Activated gamma-delta T cell treated with Interleukin-2 at 50 U/mL for 16 hours (primary cell): ENCODE measurements around the gene ATP2A2.
"Not testable (repeated sequence)": the region's sequence is repeated elsewhere in the genome, so short reads cannot be mapped to it uniquely, and the experiment has no call there.

Source experiments
- DNase-seq: peaks from one replicate; pipeline ENCODE4 v3.0.0-alpha.2; 2020

ATP2A2 gene

DNA sequence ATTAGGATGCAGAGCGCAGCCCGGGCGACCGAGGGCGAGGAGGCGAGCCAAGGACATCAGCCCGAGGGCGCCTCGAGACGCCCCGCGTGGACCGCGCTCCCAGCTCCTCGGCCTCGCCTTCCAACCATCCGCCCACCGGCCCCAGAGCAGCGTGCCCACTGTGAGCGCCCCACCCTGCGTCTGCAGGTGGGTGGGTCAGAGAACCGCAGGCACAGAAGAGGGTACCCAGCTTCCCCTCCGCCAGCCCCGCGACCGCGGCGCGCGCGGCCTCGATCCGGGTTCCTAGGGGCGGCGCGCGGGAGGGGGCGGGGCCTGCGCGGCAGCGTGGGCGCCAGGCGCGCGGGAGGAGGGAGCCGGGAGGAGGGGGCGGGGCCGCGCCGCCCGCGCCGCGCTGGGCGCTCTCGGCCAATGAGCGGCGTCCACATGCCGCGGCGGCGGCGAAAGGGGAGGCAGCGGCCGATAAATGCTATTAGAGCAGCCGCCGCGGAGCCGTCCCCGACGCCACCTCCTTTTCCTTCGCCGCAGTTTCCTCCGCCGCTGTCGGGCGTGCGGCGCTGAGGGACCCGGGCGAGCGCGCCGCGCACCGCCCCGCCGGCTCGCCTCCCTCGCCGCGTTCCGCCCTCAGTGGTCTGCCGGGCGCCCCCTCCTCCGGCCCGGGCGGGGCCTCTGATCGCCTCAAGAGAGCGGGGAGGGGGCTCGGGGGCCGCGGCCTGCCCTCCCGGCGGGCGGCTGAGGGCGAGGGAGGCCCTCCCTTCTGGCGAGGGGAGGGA, at the start of gene ATP2A2:
Gene ATP2A2 (plus strand): TSS at position 469 of the 770 bp plus-strand sequence. CDS start 543 bp downstream, outside the sequence.
- DNase-seq: peak; percentile 87

DNA sequence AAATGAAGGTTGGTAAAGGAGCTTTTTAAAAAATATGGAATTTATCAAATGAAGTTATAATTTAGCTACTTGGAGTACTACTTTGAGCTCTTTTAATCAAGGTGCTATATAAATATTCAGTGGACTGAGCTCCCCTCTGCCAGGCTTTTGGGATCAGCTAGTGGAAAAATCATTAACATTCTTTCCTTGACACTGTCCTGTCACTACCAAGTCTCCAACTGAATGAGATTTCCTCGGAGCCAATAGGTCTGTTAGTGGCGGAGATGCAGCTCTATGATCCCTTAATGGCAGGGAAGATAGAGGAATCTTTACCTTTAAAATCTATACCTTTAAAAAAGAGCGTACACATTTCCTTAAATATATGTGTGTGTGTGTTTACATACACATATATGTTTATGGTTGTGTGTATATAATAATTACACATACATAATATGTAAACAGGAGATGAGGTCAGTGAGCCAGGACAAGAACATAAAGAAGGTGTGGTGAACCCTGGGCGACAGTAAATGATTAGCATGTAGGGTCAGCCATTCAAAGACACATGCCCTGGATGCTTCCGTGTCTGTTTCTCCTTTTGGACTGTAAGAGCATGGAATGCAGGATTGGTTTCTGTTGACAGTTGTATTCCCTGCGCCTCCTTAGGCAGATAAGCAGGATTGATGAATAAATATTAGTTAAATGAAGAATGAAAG, 47.7 kb upstream of the ATP2A2 start:
- no peak for DNase-seq

DNA sequence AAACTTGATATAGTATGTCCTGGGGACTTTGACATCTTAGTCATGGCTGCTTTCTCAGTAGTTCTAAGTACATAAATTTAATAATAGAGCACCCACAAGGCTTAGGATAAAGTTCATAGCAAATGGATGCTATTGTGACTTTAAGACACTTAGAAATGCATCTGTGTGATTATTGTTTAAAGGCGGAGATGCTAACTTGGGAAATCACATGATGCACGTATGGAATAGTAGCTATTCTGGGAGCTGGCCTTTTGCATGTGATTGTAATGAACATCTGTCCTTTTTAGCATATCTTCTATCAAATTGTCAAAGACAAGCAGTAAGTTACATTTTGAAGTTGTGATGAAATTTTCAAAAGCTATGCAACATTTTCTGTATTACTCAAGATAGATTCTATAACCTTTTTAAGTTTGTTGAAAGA, 46.7 kb upstream of the ATP2A2 start:
- no peak for DNase-seq

DNA sequence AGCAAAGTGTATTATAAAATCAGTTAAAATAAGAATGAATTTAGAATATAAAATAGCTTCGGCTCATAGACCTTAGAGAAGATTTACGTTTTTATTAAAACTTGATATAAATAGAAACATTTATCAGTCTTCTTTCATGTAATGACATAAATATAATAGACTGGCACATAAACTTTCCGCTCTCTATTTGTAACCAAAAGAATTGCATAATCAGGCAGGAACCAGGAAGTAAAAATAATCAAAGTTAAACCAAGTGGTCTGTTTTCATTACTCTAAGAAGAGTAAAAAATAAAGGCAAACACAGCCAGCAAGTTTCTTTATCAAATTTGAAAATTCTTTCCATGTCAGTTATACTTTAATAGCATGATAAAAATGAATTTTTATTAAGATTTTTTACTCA, 46.3 kb upstream of the ATP2A2 start:
- no peak for DNase-seq

DNA sequence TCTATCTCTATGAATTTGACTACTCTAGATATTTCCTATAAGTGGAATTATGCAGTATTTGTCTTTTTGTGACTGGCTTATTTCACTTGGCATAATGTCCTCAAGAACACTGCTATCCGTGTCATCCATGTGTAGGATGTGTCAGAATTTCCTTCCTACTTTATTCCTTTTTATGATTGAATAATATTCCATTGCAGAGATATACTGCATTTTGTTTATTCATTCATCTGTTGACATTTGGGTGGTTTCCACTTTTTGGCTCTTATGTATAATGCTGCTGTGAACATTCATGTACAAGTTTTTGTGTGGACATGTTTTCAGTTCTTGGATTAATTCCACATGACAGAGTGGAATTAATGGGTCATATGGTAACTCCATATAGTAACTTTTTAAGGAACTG, 45.7 kb upstream of the ATP2A2 start:
- no peak for DNase-seq

DNA sequence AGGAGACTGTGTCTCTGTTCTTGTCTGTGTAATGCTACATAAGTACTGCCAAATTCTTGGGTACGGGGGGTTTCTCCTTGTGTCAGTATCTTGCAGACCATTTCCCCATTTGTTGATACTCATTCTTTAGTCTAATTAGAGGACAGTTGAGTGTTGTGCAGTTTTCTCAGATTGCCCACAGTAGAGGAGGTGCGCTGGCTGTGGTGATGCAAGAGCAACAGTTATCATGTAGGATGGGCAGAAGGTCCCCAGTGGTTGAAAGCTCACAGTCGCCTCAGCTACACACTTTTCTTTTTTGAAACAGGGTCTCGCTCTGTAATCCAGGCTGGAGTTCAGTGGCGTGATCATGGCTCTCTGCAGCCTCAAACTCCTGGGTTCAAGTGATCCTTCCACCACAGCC, 37.8 kb upstream of the ATP2A2 start:
- no peak for DNase-seq

DNA sequence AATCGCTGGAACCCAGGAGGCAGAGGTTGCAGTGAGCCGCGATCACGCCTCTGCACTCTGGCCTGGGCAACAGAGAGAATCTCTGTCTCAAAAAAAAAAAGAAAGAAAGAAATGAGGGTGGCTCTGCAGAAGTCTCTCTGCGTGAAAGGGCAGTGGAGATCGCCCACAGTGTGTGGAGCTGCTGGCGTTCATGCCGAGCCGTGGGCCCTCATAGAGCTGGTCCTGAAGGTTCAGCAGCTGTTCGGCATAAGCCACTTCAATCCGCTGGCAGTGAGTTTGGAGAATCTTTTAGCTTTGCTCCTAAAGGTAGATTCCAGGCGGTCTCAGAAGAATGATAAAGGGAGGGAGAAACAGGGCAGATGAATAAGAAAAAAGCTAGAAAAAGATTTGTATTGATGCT, 36.7 kb upstream of the ATP2A2 start:
- no peak for DNase-seq

DNA sequence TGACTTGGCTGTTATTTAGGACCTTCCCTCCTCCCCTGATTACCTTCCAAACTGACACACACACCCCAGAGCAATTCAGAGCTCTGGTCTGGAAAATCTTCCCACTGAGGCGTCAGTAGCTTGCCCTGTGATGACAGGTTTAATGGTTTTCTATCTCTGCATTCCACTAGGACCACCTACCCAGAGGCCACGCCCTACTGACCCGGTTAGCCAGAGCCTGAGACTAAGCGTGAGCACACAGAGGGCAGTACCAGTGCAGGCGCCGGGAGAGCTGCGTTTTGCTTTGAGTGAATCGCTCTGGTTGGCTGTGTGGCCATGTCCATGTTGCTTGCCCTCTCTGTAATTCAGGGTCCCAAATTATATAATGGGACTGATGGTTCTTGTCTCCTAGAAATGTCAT, 36.2 kb upstream of the ATP2A2 start:
- DNase-seq: no peak

DNA sequence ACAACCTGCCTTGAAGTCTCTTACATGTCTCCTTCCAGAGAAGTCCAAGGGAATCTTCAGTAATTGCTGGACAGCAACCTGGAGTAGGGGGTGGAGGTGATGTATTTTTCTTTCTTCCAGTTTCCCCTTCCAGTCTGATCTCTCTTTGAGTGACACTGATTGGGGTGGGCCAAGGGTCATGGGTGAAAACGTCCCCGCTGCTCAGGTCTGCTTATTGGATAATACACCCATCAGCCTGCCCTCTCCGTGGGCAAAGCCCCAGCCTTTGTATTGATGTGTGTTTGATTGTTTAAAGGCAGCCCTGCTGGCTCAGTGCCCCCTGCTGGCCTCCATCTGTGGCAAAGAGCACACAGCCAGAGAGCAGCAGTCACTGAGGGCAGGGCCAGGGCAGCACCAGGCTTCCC, 35.7 kb upstream of the ATP2A2 start:
- peak; percentile 32 for DNase-seq

DNA sequence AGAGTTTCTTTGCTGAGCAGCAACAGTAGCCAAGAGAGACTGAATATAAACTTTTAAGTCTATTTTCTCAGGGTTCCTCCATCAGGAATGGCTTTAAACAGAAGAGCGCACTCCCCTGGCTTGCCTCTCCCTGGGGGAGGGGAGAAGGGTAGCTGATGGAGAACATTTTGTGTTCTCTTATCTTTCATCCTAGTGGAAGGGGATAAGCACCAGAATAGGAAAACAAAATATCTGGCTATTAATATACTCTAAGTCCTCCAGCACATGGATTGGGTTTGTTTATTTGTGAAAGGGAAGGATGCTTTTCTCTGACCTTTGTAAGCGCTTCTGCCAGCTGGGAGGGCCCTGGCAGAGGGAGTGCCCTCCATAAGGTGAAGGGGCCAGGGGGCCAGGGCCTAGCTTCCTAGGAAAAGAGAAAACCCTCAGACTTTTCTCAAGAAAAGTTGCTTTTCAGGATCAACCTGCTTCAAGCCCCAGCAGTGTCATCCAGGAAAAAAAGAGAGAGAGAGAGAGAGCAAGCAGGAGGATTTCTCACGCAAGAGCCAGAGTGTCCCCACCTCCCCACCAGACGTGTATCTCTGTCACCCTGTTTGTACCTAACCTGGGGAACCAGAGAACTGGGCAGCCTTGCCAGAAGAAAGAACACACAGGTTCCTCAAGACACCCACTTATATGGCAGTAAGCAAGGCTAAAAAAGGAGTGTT, 34.3 kb upstream of the ATP2A2 start:
- DNase-seq: no peak

DNA sequence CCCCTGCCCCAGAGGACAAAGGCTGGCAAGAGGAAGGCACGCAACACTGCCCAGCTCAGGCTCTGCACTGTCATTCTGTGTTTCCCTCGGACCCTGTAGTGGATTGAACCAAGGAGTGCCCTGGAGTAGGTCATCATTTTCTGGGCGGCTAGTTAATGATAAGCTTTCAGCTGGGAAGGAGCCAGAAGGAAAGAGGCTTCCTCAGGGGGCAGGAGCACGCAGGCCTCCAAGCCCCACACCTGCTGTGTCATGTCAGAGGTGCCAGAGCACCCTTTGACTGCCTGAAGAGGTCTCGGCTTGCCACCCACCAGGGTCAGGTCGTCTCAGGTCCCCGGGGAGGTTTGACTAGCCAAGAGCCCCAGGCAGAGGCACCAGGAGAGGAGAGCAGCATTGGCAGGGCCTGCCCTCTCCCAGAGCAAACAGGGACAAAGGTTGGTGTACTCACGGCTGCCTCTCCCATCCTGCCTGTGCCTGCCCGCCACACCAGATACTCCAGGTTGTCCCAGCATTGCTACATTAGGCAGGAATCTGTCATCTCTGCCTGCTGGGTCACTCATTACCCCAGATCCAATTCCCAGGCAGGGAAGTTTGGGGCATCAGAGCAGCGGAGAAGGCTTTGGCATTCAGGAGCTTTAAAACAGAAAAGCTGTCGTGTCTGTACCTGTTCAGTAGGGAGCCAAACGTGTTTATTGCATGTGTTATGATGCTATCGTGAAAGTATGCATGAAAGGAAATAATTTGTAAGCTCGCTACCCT, 33.5 kb upstream of the ATP2A2 start:
- DNase-seq: no peak

DNA sequence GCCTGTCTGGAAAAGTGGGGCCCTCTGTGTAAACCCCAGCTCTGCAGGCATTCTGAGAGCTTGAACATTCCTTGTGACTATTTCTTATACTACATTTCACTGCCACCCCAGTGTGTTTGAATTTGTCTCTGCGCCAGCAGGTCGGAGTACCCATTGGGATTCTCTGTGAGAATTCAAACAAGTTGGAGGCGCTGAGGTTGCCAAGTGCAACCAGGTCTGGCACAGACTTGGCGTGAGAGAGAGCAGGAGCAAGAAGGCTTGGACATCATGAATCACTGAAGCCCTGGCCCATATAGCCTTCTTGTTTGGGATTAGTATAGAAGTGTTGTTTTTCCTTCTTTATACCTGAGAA, 33.0 kb upstream of the ATP2A2 start:
- no peak for DNase-seq

DNA sequence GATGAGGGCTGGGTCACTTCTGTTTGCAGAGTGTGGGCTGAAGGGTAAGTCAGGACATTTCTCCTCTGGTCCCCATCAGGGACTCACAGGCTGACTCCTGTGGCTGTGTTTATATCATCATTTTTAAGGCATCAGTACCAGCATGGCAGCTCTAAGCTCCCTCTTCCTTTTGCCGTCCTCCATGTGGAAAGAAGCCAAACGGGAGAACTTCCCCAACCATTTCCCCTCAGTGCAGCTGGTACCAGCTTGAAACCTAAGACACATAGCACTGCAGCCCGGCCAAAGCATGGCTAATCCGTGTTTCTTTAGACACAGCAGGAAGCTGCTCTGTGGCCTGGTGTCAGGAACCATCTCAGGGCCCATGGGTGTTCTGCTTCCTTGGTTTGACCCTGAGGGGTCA, 31.9 kb upstream of the ATP2A2 start:
- no peak for DNase-seq

DNA sequence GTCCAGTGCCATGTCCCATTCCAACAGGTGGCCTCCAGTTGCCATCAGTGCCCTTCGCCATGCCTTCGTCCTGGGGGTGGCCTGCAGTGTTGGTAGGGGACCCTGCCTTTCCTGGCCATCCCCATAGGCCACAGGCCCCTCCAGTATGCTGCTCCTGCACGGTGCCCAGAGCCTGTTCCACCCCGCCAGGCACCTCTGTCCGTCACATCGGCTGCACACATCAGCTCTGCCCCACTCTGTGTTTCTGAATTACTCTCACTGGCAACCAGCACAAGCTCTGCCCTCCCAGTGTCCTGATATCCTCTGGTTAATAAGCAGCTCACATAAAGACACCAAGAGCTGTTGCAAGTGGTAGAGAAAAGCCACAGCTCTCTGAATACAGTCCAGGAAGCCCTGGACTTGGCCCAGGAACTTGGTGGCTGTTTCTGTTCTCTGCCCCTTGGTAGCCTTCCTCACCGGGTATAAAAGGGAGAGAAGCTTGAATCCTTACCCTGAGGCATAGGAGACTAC, 31.3 kb upstream of the ATP2A2 start:
- no peak for DNase-seq

DNA sequence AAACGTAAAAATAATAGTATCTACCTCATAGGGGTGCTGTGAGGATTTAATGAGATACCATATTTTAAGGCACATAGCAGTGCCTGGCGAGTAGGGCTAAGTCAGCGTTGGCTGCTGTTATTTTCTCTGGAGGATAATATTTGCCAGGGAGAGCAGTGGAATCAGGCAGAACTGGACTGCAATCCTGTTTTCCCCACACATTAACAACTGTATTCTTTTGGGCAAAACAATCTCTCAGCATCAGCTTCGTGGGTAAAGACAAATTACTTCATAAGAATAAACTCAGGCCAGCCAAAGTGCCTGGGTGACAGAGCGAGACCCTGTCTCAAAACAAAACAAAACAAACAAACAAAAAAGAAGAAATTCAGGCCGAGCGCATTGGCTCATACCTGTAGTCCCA, 29.7 kb upstream of the ATP2A2 start:
- no peak for DNase-seq

DNA sequence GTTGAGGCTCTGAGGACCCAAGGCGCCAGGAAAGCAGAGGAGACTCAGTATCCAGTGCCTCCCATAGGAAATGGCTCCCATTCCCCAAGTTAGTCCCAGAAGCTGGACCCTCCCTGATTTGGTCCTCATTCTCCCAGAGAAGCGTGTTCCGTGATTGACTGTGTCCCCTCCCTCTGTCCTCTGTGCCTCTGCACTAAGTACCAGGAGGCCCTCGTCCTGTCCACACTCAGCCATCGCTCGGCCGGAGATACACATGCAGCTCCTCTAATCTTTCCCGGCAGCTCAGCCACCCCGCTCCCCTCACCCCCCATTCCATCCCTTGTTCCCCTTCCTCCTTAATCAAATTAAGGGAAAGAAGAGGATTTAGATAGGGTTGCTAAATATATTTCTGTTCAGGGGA, 28.3 kb upstream of the ATP2A2 start:
- DNase-seq: no peak

DNA sequence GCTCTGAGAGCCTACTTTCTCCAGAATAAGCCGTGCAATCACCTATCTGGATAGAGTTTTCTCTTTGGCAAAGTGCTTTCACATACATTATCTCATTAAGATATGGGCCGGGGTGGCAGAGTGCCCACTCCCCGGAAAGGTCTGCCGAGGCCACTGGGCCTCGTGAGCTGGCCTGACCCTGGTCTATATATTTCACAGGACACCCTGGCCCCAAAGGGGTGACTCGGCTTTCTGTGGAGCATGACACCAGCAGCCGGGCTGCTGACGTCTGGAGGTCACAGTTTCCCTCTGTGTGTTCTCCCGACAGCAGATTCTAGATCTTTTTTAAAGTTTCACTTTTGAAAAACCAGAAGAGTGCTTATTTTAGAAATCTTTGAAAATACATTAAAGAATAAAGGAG, 27.9 kb upstream of the ATP2A2 start:
- DNase-seq: no peak

DNA sequence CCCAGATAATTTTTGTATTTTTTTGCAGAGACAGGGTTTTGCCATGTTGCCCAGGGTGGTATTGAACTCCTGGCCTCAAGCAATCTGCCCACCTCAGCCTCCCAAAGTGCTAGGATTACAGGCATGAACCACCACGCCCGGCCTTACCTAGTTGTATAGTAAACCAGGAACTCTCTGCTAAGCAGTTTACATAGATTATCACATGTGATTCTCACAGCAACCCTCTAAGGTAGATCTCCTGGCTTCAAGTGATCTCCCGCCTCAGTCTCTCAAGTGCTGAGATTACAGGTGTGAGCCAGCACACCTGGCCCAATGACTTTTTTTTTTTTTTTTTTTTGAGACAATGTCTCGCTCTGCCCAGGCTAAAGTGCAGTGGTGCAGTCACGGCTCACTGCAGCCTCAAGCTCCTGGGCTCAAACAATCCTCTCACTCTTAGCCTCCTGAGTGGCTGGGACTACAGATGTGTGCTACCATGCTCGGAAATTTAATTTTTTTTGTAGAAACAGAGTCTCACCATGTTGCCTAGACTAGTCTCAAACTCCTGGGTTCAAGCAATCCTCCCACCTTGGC, 26.0 kb upstream of the ATP2A2 start:
- no peak for DNase-seq

DNA sequence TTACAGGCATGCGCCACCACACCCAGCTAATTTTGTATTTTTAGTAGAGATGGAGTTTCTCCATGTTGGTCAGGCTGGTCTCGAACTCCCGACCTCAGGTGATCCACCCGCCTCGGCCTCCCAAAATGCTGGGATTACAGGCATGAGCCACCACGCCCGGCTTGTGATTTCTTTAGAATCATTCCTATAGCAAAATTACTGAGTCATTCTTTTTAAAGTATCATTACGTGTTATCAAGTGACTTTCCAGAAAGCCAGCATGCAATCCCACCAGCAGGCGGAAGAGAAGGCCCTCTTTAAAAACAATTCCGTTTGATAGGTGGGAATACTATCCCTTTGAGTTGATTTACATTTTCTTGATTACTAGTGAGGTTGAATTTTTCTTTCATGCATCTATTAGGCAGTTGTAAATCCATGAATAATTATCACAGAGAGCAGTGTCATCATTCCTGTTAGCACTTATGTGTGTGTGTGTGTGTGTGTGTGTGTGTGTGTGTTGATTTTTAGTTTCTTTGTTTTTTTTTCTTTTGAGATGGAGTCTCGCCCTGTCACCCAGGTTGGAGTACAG, 25.1 kb upstream of the ATP2A2 start:
- DNase-seq: not testable (repeated sequence)

DNA sequence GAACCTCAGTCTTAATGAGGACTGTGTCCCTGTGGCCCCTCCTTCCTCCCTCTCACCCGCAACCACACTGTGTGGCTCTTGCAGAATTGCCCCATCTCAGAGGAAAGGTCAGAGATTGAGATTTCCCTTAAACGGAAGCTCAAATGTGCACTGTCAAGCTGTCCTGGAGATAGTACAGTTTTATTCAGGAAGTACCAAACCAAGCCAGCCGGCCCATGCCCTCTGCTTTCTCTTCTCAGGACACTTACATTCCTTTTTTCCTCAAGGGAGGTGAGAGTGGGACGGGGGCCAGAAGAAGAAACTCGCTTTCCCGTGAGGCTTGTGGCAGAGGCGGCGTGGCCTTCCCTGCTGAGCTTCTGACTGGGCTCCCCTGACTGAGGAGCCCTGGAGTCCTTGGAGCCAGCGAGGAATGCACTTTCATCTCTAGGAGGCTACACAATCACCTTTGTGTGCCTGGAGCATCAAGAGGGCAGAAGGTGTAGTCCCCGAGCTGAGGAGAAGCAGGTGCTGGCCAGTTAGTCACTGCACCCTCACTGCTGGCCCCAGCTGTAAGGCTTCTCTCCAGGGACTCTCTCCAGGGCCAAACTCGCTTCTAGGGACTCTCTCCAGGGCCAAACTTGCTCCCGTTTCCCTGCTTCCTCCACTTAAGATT, 24.1 kb upstream of the ATP2A2 start:
- no peak for DNase-seq

DNA sequence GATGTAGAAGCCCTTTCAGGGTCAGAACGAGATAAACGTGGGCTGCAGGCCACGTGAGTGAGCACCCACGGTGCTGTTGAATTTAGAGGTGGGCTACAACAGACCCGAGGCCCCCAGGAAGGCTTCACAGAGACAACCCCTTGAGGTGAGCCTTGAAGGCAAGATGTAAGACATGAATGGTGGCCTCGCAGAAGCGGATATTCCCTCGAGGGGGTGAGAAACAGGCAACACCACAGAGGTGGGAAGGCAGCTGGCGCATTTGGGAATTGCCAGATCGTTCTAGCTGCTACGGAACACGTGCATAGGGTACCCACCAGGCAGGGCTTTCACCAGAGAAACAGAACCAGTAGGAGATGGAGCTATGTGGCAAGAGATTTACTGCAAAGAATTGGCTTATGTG, 22.6 kb upstream of the ATP2A2 start:
- no peak for DNase-seq
